ENCODE results near the gene FOXP1.

The FOXP1 gene

DNA sequence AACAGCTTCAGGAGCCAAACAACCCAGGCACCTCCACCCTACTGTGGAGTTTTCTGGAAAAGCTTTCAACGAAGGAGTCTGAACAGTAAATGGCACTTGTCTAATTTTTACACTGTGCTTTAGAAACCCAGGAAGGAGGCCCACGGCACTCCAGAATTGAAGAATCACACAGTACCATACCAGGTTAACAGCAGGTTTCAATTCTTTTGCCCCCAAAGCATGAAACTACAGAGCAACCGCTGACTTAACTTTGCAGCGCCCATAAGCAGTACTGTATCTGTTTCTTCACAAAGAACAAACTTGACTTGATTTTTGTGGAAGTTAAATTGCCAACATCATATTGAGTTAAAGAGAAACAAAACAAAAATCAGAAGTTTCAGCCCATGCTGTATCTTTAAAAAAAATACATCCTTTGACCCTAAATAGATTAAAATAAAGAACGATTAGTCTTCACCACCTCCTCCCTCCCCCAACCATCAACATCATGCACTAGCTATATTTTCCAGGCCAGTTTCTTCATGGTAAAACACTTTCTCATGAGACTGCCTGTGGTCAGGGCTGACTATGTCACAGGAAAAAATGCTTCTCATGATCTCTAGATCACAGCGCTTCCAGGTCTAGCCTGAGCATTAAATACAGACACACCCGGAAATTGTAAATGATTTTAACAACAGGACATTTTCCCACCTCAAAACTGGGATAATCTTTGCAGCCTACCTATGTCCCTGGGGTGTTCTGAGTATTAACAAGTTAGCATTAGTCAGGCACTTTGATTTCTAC lies 456.3 kb downstream of the FOXP1 start:
- no peak for DNase-seq (ENCODE audit: low spot score)

GRCh38 chr3:71125738-71126137 lies 457.8 kb downstream of the FOXP1 start:
- no peak for DNase-seq (ENCODE audit: low spot score)

DNA sequence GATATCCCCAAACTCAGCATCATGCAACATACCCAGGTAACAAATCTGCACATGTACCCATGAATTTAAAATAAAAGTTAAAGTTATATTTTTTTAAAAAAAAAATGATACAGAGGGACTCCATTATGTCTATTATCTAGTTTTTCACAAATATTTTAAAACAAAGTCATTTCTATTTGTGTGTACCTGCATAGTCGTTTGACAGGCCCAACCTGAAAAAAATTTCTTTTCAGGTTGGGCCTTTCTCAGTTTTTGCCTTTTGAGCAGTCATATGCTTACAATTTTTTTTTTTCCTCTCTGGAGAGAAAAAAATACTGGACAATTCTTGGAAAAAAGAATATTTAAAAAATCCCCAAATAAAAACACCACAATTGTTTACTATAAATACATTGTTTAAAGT lies 459.5 kb downstream of the FOXP1 start:
- DNase-seq (ENCODE audit: low spot score), result no peak

DNA sequence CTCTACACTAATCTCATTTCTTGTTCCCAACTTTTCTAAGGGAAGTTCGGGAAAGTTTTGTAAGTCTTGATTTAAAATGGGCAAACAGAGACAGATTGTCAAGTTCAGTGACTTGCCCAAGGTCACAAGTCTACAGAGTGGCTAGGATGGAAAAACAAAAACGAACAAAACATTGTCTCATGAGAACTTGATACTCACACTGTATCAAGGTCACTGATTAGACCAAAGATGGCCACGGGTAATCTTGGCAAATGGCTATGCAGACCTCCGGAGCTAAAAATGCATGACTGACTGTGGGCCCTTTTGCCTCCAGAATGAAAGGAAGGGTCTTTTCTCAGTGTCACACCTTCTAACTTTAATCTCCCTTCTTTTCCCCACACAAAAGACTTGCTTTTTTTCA lies 460.9 kb downstream of the FOXP1 start:
- no peak for DNase-seq (ENCODE audit: low spot score)

GRCh38 chr3:71121429-71122167 lies 461.9 kb downstream of the FOXP1 start:
- DNase-seq (ENCODE audit: low spot score), result no peak

DNA sequence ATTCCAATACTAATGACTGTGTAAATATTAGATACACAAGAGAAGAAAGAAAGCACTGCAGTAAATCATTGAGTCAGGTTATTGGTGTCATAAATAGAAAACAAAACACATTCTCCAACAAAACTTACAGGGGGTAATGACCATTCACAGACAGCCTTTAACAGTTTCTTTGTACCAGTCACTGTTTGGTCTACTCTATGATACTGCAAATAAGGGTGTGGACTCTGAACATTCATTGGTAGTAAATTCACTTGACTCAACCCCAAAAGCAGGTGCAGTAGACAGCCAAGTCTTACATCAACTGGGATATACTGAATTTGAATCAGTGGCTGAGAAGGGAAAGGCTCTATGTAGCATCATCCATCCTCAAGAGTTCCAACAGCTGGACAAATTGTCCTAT lies 463.5 kb downstream of the FOXP1 start:
- DNase-seq (ENCODE audit: low spot score), result no peak

GRCh38 chr3:71119171-71119570 lies 464.4 kb downstream of the FOXP1 start:
- DNase-seq (ENCODE audit: low spot score), result no peak

- DNase-seq (ENCODE audit: low spot score), result no peak
Observed at GRCh38 chr3:71118436-71118835, 465.1 kb downstream of the FOXP1 start.

DNA sequence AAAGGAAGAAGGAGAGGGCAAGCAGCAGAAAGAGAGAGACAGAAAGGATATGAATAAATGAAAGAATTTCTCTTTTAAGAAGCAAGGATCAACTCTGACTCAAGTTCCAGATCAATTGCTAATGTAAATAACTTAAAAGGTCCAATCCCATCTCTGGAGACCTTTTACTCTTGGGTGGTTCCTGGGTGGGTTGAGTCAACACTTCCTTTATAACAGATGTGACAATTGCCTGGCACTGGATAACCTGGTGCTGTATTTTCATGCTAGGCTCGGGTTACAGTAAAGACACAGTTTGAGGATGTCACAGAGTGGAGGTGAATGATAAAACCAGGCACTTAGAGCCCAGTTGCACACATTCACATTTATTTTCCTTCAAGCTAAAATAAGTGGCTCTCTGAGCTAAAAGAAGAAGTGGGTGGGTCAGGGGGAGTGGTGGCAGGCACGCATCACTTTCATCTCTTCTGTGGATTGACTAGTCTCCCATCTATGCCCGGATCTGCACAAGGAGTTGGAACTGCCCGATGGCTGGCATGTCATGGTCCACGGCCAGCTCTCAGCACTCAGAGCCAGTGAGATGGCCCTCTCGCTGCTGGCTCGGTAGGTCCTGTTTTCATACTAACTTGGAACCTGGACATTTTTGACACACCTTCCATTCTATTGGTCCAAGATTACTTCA lies 465.8 kb downstream of the FOXP1 start:
- no peak for DNase-seq (ENCODE audit: low spot score)

GRCh38 chr3:71114610-71115009 lies 468.9 kb downstream of the FOXP1 start:
- no peak for DNase-seq (ENCODE audit: low spot score)

- no peak for DNase-seq (ENCODE audit: low spot score)
Observed at GRCh38 chr3:71112576-71112975, 471.0 kb downstream of the FOXP1 start.

GRCh38 chr3:71111784-71112440 lies 471.6 kb downstream of the FOXP1 start:
- DNase-seq (ENCODE audit: low spot score), result no peak

DNA sequence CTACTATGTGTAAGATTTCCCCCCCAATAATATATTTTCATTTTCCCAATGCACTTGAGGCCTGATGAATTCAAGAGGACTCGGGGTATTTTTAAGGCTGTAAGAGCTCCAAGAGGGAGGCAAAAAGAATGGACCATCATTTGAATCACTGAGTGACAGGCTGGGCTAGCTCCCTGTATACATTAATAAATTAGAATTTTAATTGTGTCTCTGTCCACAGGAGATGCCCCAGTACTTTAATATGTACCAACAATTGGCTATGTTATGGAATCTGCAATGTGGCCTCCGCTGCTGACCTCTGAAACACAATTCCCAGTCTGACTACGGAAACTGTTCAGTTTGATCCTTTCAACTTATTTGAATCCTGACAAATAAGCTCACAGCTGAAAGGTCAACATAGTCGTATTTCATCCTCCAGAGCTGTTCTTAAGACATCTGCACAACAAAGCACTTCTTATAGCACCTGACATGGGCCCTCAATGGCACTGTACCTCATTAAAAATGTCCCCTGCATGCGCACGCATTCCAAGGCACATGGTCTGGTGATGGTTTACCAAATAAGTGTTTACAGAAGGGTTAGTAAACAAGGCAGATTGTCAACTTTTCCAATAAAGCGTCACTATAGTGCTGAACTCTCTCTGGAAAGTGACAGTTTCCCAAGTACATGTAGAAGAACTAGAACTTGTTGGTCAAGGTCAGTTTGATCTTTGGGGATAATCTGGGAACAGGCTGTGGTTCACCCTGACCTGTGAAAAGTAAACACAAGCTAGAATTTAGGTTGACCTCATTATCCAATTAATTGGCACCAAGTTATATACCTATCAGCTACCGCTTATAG lies 472.9 kb downstream of the FOXP1 start:
- no peak for DNase-seq (ENCODE audit: low spot score)

DNA sequence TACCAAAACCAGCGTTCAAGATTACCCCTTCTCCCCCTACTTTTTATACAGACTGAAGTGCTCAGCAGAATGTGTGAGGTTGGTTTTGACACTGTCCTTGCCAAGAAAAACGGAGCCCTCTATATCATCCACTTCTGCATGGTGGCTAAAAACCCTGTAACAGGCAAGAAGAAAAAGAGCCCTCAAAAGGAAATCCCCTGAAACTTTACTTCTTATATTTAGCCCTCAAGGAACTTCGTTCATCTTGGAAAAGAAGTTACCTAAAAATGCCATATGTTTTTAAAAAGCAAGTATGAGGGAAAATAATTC lies 473.6 kb downstream of the FOXP1 start:
- DNase-seq (ENCODE audit: low spot score), result no peak

GRCh38 chr3:71109241-71109976 lies 474.1 kb downstream of the FOXP1 start:
- no peak for DNase-seq (ENCODE audit: low spot score)

DNA sequence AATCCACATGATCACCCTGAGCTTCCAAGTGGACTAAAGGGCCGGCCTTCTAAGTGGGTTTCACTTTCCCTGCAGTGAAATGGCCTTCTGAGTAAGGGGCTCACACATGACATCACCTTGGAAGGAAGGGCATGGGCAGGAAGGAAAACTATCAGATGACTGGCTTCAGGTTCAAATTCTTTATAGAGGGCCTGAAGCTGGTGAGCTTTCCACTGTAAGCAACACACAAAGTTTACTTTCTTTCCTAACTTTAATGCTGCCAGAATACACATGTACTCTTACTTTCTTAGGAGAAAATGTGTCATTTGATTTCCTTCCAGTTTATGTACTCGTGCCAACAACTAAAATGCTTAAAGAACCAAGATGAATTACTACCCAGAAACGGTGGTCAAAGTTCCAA lies 475.6 kb downstream of the FOXP1 start:
- no peak for DNase-seq (ENCODE audit: low spot score)

DNA sequence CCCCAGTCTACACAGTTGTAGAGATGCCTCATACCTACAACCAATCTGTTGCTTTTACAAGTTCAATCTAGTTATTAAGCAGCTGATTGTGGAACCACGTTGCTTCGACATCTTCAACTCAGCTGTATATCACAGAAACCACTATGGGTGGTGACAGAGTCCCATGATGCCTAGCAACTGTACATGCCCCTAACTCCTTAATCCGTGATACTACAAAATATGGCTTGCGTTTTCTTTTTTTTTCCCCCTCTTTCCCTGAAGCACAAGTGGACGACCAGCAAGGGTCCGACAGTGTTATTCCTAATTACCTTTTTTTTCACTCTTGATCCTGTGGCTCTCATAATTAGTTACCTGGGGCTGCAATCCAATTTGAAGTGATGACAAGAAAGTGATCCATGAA lies 478.6 kb downstream of the FOXP1 start:
- DNase-seq (ENCODE audit: low spot score), result no peak

GRCh38 chr3:71104556-71104955 lies 479.0 kb downstream of the FOXP1 start:
- no peak for DNase-seq (ENCODE audit: low spot score)

DNA sequence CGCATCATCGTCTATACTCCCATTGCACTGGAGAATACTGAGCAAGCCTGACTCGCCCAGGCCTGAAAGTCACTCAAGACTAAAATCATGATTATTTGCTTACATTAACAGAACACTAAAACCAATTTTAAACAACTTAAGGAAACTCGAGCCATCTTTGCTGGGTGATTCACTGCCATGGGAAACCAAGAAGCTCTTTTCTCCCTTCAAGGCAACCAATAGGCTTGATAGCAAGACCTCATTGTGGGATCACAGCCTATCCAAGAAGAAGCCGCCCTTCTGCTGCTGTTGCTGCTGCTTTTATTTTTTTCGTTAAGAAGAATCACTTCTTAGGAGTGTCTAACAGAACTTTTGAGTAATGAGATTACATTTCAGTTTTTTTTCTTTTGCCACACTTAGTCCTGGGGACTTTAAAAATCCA lies 479.4 kb downstream of the FOXP1 start:
- no peak for DNase-seq (ENCODE audit: low spot score)

GRCh38 chr3:71103430-71103921 lies 480.1 kb downstream of the FOXP1 start:
- no peak for DNase-seq (ENCODE audit: low spot score)
